ENCODE results near the gene SIGLEC15.
"Not testable (repeated sequence)": the region's sequence is repeated elsewhere in the genome, so short reads cannot be mapped to it uniquely, and the experiment has no call there.

DNA sequence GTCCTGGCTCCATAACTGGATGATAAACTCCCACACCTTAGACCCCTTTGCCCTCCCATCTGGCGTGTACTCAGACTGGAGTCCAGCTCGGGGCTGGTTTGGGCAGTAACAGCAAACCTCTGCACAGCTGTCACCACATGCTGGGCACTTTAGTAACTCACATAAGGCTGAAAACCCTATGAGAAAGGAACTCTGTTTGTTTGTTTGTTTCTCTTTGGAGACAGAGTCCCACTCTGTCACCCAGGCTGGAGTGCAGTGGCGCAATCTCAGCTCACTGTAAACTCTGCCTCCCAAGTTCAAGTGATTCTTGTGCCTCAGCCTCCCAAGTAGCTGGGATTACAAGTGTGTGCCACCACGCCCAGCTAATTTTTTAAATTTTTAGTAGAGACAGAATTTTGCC is 1.2 kb downstream of the SIGLEC15 start:
- not testable (repeated sequence) for TF ChIP-seq POLR2A (IDR thresholded peaks at IDR 0.05)
- TF ChIP-seq, protein P1, sequence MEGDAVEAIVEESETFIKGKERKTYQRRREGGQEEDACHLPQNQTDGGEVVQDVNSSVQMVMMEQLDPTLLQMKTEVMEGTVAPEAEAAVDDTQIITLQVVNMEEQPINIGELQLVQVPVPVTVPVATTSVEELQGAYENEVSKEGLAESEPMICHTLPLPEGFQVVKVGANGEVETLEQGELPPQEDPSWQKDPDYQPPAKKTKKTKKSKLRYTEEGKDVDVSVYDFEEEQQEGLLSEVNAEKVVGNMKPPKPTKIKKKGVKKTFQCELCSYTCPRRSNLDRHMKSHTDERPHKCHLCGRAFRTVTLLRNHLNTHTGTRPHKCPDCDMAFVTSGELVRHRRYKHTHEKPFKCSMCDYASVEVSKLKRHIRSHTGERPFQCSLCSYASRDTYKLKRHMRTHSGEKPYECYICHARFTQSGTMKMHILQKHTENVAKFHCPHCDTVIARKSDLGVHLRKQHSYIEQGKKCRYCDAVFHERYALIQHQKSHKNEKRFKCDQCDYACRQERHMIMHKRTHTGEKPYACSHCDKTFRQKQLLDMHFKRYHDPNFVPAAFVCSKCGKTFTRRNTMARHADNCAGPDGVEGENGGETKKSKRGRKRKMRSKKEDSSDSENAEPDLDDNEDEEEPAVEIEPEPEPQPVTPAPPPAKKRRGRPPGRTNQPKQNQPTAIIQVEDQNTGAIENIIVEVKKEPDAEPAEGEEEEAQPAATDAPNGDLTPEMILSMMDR (IDR thresholded peaks at IDR 0.05), result not testable (repeated sequence)
